Hepatic stellate cell (primary cell): Measurements from ENCODE around the gene N4BP2.

Source experiments
- DNase-seq: peaks from one replicate; pipeline ENCODE4 v3.0.0; 2011; ENCODE audit warnings: low spot score

N4BP2 gene

GRCh38 chr4:40152637-40153036 is 96.0 kb downstream of the N4BP2 start:
- no peak for DNase-seq

DNA sequence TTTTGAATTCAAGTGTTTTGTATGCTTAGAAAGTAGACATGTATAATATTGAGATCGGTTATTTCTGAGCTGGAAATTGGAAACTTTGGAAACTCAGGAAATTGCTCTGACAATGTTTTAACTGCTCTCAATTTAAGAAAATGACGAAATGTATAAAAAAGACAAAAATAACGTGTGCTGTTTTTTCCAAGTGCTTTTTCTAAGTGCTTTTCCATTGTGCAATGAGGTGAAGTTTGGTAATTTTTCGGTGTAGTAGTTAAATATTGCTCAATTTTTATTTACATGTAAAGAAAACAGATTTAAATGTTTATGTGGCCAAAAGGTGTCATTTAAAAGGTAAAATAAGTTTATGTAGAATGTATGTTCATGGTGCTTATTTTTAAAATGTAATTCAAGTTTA is 100.8 kb downstream of the N4BP2 start:
- DNase-seq = no peak

DNA sequence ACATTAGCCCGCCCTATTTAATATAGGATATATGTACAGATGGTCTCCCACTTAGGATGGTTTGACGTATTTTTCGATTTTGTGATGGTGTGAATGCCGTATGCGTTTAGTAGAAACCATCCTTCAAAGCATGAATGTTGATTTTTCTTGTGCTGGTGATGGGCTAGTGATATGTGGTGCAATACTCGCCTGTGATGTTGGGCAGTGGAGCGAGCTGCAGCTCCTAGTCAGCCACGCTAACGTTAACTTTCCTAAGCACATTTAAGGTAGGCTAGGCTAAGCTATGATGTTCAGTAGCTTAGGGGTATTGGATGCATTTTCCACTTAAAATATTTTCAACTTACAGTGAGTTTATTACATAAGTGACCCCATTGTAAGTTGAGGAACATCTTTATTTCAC is 103.6 kb downstream of the N4BP2 start:
- DNase-seq = no peak

DNA sequence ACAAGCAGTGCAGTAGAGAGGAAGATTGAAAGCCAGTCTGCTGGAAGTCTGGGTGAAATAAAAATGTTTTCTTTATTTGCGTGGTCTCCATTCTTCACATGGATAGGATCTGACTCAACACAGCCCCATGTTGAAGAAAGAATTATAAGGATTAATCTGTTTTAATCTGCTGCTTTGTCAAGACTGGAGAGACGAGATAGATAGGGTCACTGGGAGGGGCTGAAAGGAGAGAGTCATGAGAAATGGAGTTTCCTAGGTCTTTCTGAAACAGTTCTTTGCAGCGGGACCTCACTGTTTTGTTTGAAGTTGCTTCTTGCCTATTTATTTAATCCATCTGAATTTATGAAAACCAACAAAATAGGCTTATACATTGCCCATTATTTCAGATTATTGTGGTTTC is 107.8 kb downstream of the N4BP2 start:
- no peak for DNase-seq

GRCh38 chr4:40165916-40166315 is 109.3 kb downstream of the N4BP2 start:
- no peak for DNase-seq

DNA sequence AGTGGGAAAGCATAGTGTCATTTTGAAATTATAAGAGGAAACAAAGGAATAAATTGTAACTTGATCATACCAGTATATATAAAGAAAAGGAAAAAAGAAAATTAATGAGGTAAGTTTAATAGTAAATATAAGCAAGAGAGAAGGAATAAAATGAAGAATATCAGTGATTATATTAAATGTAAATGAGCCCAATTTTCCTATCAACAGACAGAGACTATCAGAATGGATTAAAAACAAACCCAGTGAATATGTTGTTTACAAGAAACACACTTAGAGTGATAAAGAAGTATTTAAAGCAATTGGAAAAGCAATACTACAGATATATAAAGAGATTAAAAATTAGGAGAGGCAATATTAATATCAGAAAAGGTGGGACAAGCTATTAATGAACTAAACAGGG is 111.4 kb downstream of the N4BP2 start:
- no peak for DNase-seq

DNA sequence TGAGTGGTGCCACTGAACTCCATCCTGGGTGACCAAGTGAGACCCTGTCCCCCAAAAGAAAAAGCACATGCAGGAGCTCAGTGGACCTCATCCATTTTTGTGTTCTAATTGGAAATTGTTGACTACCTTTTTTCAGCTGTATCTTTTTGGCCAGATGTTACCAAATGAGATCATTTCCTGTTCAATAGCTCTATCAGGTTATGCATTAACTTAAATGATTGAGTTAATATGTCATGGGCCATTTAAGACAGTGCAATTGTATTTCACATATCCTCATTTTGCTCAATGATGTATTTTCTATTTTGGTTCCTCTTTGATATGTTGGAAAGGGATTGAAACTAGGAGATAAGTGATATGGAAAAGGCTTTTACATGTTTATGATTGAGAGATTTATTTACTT is 113.9 kb downstream of the N4BP2 start:
- DNase-seq = no peak

DNA sequence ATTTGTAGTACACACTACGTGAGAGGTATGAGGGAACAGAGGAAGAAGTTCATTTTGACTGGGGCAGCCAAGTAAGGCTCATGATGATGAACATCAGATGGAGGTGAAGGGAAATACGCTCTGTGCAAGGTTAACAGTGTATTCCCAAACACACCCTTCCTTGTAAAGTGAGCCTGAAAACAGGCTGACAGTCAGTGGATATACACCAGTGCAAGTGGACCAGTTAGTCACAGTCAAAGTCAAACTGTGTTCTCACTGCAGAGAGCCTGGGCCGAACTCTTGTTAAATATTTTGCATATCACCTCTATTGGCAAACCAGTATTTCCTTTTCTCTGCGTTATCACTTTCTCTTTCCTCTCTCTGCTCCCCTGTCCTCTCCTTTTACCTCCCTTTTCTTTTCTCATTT is 116.8 kb downstream of the N4BP2 start:
- no peak for DNase-seq

- DNase-seq = no peak
Measured at GRCh38 chr4:40176602-40177001, 120.0 kb downstream of the N4BP2 start.

- no peak for DNase-seq
Measured at GRCh38 chr4:40177591-40177990, 120.9 kb downstream of the N4BP2 start.

GRCh38 chr4:40178672-40179071 is 122.0 kb downstream of the N4BP2 start:
- DNase-seq = no peak

- no peak for DNase-seq
Measured at GRCh38 chr4:40179360-40179759, 122.7 kb downstream of the N4BP2 start.

DNA sequence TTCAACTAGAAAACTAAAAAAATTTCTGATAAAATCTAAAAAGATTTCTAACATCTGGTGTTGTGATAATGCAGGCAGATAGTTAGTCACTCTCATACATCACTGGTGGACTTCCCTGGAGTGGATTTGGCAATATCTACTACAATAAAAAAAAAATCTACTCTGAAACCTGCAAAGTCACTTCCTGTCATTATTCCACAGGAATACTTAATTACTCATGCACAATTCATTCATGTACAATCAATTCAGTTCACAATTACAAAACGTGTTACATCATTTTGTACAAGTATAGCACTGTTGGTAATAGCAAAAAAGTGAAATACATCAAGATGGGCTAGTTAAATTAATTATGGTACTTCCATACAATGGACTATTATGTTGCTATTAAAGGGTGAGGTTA is 123.7 kb downstream of the N4BP2 start:
- peak; percentile 22 for DNase-seq

DNA sequence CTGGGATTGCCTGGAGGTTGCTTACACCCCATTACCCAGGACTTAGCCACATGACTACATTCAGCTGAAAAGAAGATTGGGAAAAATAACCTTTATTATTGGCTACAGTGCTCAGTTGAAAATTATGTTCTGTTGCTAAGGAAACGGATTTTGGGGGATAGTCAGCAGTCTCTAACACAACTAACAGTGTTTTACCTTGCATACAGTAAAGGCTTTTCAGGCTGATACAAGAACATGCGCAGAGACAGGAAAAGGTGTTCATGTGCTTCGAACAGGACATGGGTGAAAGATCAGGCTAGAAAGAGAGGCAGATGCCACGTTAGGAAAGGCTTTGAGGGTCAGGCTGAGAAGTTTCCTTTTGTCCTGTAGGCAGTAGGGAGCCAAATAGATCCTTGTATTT is 125.4 kb downstream of the N4BP2 start:
- no peak for DNase-seq

- no peak for DNase-seq
Measured at GRCh38 chr4:40182954-40183353, 126.3 kb downstream of the N4BP2 start.

GRCh38 chr4:40183615-40184411 is 127.2 kb downstream of the N4BP2 start:
- DNase-seq = no peak

DNA sequence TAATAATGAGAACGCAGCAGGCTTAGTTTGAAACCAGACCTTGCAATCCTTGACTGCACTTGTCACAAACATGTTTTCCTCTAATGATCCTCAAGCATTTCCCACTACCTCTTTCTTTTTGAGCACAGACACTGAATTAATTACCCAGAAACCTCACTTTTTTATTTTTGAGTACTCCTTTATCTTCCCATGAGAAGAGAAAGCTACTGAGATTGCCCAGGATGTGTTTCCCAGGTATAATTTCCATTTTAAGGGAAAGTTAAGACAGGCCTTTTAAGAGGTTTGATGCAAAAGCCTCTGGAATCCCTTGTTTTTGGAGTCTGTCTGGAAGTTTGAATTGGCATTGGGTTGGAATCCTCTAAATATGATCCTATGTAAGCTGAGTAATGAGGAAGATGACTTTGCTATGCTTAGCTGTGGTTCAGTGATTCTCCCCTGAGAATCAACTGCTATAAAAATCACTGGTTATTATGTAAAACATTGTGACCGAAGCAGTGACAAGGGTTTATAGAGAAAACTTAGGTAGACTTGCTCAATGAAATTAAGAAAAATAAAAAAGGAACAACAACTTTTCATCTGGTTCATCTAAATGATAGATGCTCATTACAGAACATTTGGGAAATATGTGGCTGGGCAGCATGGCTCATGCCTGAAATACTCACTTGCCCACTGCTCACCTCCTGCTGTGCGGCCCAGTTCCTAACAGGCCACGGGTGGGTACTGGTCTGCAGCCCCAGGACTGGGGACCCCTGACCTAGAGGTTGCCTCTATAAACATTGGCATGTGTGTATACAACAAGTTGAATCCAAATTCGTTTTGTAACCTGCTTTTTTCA is 129.4 kb downstream of the N4BP2 start:
- DNase-seq = no peak

GRCh38 chr4:40186665-40187014 is 130.0 kb downstream of the N4BP2 start:
- DNase-seq = no peak

DNA sequence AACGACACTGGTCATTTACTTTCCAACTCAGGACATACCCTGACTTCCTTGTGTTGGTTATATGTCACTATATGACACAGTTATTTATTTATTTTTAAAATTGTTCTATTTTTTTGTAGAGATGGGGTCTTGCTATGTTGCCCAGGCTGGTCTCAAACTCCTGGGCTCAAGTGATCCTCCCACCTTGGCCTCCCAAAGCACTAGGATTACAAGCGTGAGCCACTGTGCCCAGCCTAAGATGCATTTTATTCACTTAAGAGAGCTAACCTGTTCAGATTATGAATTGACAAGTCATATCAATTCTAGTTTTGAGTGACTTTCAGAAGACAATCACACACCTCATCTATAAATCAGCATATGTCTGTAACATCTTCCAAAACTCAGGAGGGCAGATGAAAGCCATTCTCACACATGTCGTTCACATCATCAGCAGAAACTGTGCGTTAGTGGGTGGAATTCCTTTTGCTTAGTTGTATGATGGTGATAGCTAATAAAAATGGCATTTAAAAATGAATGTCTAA is 130.8 kb downstream of the N4BP2 start:
- no peak for DNase-seq

GRCh38 chr4:40190019-40190418 is 133.4 kb downstream of the N4BP2 start:
- DNase-seq = no peak

GRCh38 chr4:40190465-40190864 is 133.8 kb downstream of the N4BP2 start:
- DNase-seq = no peak

- no peak for DNase-seq
Measured at GRCh38 chr4:40190880-40191815, 134.5 kb downstream of the N4BP2 start.
